ENCODE results near the gene CHFR. TPM values are rescaled to one million over a fixed set of nuclear protein-coding genes. Genes with fewer than 3 reads are reported as not detected.
A peak's percentile ranks its signal among the peaks of the same experiment; 100 is the strongest.

Gene CHFR
- total and polyA plus RNA-seq, 2 experiments from 2014 or later: 23.0 to 42.7 TPM

DNA sequence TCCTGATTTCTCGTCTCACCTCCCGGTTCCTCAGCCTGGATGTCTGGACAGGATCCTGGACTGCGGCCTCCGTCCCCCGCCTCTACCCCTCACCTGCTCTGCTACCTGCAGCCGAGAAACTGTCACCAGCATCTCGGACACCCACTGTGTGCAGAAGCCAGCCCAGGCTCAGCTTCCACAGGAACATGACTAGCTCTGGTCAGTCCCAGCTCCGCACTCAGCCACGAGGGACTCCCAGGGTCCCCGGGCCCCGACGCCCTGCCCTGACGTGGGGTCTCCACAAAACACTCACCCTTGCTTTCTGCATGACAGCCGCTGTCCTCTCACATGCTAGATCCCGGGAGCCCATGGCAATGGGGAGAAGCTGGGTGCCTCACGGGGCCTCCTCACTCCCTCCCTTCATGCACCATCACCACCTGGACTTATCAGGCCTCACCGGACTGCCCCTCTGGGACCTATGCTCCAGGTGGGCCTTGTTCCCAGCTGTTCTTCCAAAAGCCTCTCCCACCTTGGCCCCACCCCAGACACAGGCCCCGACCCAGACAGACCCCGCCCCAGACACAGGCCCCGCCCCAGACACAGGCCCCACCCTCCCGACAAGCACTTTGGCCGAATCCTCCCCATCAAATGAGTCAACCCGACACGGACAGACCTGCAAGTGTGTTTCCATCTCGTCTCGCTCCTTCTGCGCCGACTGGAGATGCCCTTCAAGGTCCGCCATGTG lies 98.9 kb downstream of the CHFR start:
- H3K27me3 ChIP-seq (ENCODE audit: insufficient read depth): no peaks in the 10 kb centered on the region
- TF ChIP-seq EZH2phosphoT487 (IDR thresholded peaks at IDR 0.05; ENCODE audit: unreplicated experiment): peak; percentile 60
- TF ChIP-seq, protein P1, sequence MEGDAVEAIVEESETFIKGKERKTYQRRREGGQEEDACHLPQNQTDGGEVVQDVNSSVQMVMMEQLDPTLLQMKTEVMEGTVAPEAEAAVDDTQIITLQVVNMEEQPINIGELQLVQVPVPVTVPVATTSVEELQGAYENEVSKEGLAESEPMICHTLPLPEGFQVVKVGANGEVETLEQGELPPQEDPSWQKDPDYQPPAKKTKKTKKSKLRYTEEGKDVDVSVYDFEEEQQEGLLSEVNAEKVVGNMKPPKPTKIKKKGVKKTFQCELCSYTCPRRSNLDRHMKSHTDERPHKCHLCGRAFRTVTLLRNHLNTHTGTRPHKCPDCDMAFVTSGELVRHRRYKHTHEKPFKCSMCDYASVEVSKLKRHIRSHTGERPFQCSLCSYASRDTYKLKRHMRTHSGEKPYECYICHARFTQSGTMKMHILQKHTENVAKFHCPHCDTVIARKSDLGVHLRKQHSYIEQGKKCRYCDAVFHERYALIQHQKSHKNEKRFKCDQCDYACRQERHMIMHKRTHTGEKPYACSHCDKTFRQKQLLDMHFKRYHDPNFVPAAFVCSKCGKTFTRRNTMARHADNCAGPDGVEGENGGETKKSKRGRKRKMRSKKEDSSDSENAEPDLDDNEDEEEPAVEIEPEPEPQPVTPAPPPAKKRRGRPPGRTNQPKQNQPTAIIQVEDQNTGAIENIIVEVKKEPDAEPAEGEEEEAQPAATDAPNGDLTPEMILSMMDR (conservative IDR thresholded peaks at IDR 0.05; ENCODE audit: low read depth in 2 of 2): no peak
- no peaks in the 10 kb centered on the region for H3K4me1 Mint-ChIP-seq
- H3K9me3 Mint-ChIP-seq: 0 out of 3 replicates have a peak, but pooled peaks cover 3% of the 10 kb centered on the region
- H2AFZ ChIP-seq: no peak overlapping the region
- no peaks in the 10 kb centered on the region for H3K9me2 ChIP-seq (ENCODE audit: insufficient read depth)
- 0 out of 2 replicates have a peak, but pooled peaks cover 6% of the 10 kb centered on the region for H3F3A ChIP-seq (replicated peaks; ENCODE audit: low read depth)
- no peak overlapping the region for H3K4me2 ChIP-seq
- peaks cover 3% of the 10 kb centered on the region; the same call in 1 of the 2 replicates for H3K36me3 ChIP-seq (ENCODE audit: insufficient read depth)
- no peaks in the 10 kb centered on the region for H3K4me1 ChIP-seq (ENCODE audit: insufficient read depth)
- ATAC-seq (peak; percentile 86), DNase-seq (ENCODE audit: low spot score) (peak; percentile 22)
- H4K20me1 ChIP-seq (replicated peaks; ENCODE audit: insufficient read depth): no peaks in the 10 kb centered on the region
- no peaks in the 10 kb centered on the region for H3K79me2 ChIP-seq (replicated peaks; ENCODE audit: insufficient read depth)
- H3K27ac ChIP-seq (ENCODE audit: low read depth): no peak overlapping the region
- peaks cover 63% of the 10 kb centered on the region for H3K36me3 Mint-ChIP-seq (ENCODE audit: low read depth)
- H3K27me3 Mint-ChIP-seq (ENCODE audit: insufficient read depth, low read depth, poor library complexity): peaks cover 7% of the 10 kb centered on the region
- H3K4me3 Mint-ChIP-seq: no peak overlapping the region
- no peak overlapping the region for H3K4me3 ChIP-seq
- H3K27ac Mint-ChIP-seq: peak overlapping the region; percentile 50; the same call in 1 of the 2 replicates

DNA sequence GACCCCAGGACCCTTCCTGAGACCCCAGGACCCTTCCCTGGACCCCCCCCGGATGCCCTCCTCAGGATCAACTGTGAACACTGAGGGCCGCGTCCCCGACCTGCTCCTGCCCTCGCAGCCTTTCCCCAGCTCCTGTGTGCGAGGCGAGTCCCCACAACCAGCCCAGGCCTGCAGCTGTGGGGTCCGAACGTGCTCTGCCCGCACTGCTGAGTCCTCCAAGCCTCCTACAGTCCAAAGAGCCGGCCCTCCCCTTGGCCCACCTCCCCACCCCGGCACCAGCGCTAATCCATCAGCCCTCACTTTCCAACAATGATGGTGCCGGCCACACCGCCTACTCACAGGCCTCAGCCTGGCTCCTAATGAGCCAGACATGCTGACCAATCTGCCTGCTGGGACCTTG lies 99.5 kb downstream of the CHFR start:
- H3K9me2 ChIP-seq (ENCODE audit: insufficient read depth): no peaks in the 10 kb centered on the region
- ATAC-seq (no peak), DNase-seq (ENCODE audit: low spot score) (no peak)
- H3K79me2 ChIP-seq (replicated peaks; ENCODE audit: insufficient read depth): no peaks in the 10 kb centered on the region
- Mint-ChIP-seq H3K36me3 (ENCODE audit: low read depth) (peaks cover 67% of the 10 kb centered on the region), H3K27ac (peak overlapping the region; percentile 50; the same call in 1 of the 2 replicates), H3K9me3 (0 out of 3 replicates have a peak, but pooled peaks cover 3% of the 10 kb centered on the region), H3K4me3 (no peak overlapping the region), H3K27me3 (ENCODE audit: insufficient read depth, low read depth, poor library complexity) (peaks cover 7% of the 10 kb centered on the region), H3K4me1 (no peaks in the 10 kb centered on the region)
- no peaks in the 10 kb centered on the region for H4K20me1 ChIP-seq (replicated peaks; ENCODE audit: insufficient read depth)
- H3K36me3 ChIP-seq (ENCODE audit: insufficient read depth): peaks cover 5% of the 10 kb centered on the region; the same call in 1 of the 2 replicates
- no peak overlapping the region for H2AFZ ChIP-seq
- H3F3A ChIP-seq (replicated peaks; ENCODE audit: low read depth): 0 out of 2 replicates have a peak, but pooled peaks cover 6% of the 10 kb centered on the region
- no peaks in the 10 kb centered on the region for H3K27me3 ChIP-seq (ENCODE audit: insufficient read depth)
- H3K4me1 ChIP-seq (ENCODE audit: insufficient read depth): no peaks in the 10 kb centered on the region
- no peak overlapping the region for H3K27ac ChIP-seq (ENCODE audit: low read depth)
- no peak overlapping the region for H3K4me3 ChIP-seq
- no peak overlapping the region for H3K4me2 ChIP-seq
- no peak for TF ChIP-seq ZNF331 (CRISPR knock-in tag; IDR thresholded peaks at IDR 0.05; ENCODE audit: low read depth)
- no peak for TF ChIP-seq ZNF114 (CRISPR knock-in tag; IDR thresholded peaks at IDR 0.05)
- TF ChIP-seq CREB1 (CRISPR knock-in tag; IDR thresholded peaks at IDR 0.05; ENCODE audit: low read depth): no peak
- TF ChIP-seq POLR2AphosphoS5 (IDR thresholded peaks at IDR 0.05; ENCODE audit: low read depth): no peak
- no peak for TF ChIP-seq JUNB (IDR thresholded peaks at IDR 0.05; ENCODE audit: unreplicated experiment)
- TF ChIP-seq, protein P2, sequence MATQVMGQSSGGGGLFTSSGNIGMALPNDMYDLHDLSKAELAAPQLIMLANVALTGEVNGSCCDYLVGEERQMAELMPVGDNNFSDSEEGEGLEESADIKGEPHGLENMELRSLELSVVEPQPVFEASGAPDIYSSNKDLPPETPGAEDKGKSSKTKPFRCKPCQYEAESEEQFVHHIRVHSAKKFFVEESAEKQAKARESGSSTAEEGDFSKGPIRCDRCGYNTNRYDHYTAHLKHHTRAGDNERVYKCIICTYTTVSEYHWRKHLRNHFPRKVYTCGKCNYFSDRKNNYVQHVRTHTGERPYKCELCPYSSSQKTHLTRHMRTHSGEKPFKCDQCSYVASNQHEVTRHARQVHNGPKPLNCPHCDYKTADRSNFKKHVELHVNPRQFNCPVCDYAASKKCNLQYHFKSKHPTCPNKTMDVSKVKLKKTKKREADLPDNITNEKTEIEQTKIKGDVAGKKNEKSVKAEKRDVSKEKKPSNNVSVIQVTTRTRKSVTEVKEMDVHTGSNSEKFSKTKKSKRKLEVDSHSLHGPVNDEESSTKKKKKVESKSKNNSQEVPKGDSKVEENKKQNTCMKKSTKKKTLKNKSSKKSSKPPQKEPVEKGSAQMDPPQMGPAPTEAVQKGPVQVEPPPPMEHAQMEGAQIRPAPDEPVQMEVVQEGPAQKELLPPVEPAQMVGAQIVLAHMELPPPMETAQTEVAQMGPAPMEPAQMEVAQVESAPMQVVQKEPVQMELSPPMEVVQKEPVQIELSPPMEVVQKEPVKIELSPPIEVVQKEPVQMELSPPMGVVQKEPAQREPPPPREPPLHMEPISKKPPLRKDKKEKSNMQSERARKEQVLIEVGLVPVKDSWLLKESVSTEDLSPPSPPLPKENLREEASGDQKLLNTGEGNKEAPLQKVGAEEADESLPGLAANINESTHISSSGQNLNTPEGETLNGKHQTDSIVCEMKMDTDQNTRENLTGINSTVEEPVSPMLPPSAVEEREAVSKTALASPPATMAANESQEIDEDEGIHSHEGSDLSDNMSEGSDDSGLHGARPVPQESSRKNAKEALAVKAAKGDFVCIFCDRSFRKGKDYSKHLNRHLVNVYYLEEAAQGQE (IDR thresholded peaks at IDR 0.05; ENCODE audit: unreplicated experiment): no peak
- no peak for TF ChIP-seq EZH2 (IDR thresholded peaks at IDR 0.05; ENCODE audit: low read depth, unreplicated experiment)
- no peak for TF ChIP-seq EZH2phosphoT487 (IDR thresholded peaks at IDR 0.05; ENCODE audit: unreplicated experiment)

Data from GM23338 (cell line).